Measurements from ENCODE around the gene CRPPA.

CRPPA gene

DNA sequence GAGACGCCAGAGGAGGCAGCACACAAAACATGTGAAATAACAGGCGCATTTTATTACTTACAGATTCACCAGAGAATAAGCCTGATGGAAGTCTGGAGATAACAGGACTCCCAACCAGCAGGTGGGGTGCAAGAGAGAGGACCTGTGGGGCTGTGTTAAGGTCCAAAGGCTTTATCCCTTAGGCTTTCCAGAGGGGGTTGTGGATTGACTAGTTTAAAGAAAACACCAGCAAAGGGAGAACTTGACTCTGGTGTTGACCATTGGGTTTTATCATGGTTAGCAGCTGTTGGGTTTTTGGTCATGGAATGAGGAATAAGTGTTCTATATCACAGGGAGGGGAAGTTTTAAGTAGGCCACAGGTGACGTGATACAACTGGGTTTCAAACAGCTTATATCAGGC is 1.6 kb upstream of the CRPPA start:
- no peak for DNase-seq (ENCODE audit: low read depth in 2 of 2)

DNA sequence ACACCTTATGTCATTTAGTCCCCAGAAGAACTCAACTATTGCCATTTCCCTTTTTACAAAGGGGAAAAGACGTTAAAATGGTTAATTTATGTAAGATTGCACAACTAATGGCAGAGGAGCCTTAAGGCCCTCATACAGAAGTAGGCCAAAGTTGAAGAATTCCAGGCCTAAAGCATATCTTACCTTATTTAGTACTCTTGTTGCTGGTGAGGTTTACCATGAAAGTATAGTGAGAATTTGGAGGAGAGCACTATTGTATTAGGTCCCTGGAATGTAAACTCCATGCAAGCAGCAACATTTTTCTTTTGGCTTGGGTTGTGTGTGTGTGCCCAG is 731 bp upstream of the CRPPA start:
- DNase-seq (ENCODE audit: low read depth in 2 of 2): no peak

DNA sequence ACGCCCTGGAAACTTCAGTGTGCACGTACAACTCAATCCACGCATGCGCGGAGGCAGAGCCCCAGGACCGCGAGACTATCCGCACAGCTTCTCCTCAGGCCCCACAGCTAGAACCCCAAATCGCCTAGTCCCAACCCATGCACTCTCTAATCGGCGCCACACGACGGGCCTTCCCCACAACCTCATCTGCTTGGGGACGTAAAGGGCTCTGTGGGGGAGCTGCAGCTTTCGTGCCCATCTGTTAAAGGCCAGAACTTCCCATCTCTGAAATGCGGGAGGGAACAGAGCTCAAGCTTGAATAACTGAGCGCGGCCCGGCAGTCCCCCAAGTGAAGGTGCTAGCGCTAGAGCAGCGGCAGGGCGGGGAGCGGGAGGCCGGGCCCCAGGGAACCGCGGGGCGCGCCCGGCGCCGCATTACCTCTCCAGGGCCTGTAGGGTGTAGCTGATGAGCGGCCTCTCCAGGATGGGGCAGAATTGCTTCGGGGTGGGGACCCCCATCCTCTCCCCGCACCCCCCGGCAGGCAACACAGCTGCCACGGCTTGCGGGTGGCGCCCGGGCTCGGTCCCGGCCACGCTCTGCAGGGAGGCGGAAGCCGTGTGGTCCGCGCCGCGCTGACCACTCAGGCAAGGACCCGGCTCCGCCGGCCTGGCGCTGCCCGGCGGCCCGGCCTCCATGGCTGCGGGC is 547 bp downstream of the CRPPA start:
- peak; percentile 69 to 74 for DNase-seq (ENCODE audit: low read depth in 2 of 2)

DNA sequence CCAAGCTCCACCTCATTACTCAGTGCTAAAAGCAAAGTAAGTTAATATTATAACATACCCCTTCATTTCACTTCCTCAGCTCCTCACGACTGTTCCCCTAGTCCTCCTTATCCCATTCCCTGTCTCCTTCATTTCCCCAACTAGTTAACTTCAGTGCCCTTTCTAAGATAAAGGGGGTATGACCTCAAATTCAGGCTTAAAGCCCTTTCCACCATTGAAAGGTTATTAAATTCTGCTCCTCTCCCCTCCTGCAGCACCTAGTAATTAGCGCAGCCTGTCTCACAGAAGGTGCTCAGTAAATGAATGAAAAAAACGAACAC is 1.0 kb downstream of the CRPPA start:
- DNase-seq (ENCODE audit: low read depth in 2 of 2): no peak

DNA sequence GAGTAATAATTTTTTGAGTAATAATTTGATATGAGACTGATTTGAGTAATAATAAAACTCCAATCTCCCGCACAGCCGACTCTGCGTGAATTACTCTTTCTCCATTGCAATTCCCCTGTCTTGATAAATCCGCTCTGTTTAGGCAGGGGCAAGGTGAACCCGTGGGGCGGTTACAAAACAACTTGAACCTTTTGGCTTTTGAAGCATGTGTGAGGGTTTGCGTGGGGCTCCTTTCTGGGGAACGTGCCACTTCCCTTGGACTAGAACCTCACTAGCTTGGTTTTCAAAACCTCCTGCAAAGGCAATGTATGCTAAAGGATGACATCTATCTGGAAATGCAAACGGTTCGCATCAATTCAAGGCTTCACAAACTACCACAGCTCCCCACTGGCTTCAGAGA is 1.5 kb downstream of the CRPPA start:
- DNase-seq (ENCODE audit: low read depth in 2 of 2): no peak

DNA sequence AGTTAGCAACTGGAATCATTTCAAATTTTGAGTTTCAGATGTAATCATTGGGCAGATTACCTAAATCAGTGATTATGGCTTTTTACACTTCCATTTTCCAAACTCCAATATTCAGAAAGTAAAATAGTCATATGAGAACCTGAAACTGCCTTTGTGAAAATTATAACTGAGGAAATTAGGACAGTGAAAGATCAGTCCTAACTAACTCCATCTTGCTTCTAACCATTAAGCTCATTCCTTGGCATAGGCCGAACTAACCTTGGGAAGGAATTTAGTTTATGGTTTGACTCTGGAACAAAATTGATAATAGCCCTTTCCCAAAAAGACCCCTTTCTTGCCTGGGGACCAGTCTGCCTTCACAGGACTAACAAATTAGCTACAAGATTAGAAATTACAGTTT is 2.2 kb downstream of the CRPPA start:
- DNase-seq (ENCODE audit: low read depth in 2 of 2): no peak

DNA sequence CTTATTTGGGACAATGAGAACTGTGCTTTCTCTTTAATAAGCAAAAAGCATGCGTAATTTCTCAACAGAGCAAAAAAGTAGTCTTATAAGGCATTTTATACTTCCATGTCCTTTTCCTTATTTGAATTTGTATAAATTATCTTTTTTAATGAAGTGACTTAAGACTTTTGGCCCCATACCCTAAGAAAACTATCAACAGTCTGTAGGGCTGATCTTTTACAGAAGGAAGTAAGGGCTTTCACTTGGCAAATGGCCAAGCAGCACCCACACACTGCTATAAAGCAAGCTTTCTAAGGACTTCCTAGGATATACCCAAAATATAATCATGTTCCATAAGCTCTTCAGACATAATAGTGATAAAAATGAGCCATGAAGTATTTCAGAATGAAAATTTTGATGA is 3.4 kb downstream of the CRPPA start:
- DNase-seq (ENCODE audit: low read depth in 2 of 2): no peak

DNA sequence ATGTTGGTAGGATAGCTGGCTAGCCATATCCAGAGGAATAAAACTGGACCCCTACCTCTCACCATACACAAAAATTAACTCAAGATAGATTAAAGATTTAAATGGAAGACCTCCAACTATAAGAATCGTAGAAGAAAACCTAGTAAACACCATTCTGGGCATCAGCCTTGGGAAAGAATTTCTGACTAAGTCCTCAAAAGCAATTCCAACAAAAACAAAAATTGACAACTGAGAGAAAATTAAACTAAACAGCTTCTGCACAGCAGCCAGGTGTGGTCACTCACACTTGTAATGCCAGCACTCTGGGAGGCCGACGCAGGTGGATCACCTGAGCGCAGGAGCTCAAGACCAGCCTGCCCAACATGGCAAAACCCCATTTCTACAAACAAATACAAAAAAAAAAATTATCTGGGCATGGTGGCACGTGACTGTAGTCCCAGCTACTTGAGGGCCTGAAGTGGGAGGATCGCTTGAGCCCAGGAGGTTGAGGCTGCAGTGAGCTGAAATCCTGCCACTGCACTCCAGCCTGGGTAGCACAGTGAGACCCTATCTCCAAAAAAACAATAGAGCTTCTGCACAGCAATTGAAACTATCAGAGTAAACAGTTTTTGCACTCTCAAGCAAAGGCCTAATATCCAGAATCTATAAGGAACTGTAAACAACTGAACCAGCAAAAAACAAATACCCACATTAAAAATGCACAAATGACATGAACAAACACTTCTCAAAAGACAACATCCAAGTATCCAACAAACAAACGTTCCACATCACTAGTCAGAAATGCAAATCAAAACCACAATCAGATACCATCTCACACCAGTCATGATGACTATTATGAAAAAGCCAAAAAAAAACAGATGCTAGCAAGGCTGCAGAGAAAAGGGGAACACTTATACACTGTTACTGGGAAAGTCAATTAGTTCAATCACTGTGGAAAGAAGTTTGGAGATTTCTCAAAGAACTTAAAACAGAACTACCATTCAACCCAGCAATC is 4.8 kb downstream of the CRPPA start:
- DNase-seq (ENCODE audit: low read depth in 2 of 2): no peak

DNA sequence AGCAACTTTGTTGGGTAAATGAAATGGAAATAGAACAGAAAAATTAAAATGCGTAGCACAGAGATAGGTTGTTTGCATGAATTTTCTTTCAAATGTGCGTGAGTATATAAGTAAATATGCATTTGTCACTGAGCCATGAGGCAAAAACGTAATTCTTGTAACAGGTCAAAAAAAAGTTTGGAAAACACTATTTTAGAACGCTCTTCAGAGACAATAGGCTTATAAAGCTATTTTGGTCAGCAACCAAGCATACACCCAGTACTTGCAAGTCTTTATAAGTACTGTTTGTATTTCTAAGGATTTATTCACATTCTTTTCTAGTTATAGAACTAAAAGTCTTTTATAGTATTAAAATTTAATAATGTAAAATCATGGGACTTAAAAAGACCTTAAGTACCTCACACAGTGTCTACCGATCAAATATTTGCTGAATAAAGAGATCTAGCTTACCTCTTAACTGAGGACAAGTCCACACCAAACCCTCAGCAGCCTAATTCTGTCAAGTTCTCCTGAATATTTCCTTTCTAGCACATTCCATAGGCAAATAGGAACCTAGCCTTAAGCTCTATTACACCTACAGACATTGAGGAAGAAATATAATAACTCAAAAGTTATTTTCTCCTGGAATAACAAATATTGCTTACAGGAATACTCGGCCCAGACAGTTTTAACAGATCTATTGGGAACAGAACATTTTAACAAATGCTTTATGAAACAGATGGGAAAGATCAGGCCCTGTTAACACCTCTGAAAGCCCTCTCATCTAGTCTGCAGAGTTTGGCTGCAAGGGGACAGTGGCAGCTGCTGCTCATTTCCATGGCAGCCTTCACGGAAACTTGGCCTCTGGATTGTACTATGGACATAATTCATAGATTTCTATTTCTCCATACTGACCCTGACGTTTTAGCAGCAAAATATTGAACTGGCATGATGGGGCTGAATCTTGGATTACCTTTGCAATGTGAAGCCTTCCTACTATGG is 8.8 kb downstream of the CRPPA start:
- DNase-seq (ENCODE audit: low read depth in 2 of 2): no peak

DNA sequence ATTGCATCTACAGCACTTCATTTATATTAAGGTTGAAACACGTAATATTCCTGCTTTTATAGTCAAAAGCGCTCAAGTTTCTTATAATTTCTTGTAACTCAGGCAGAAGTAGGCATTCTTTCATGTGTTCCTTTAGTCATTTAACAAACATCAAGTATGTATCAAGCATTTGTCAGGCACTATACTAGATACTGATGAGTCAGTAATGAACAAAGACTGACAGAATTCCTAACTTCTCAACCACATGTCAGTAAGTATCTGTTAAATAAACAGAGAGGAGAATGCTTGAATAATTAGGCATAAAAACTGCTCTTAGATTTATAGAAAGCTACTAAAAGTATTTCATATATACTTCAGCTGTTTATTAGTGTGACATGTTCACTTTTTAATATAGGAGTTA is 9.9 kb downstream of the CRPPA start:
- DNase-seq (ENCODE audit: low read depth in 2 of 2): no peak

DNA sequence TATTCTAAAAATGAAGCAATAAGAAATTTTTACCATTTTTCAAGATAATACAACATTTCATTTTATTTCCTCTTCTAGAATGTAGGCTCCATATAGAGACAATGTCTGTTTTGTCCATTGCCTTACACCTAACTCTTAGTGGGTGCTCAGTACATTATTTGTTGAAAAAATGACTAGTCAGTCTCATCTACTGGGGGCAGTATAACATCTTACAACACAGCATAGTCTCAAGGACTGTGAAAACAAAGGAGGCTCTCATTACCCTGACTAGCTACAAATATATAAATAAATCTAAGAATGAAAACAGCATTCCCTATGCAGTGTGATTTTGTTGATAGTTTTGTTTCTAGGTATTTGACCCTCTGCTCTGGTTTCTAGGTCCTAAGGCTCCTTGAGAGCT is 11.6 kb downstream of the CRPPA start:
- DNase-seq (ENCODE audit: low read depth in 2 of 2): no peak

DNA sequence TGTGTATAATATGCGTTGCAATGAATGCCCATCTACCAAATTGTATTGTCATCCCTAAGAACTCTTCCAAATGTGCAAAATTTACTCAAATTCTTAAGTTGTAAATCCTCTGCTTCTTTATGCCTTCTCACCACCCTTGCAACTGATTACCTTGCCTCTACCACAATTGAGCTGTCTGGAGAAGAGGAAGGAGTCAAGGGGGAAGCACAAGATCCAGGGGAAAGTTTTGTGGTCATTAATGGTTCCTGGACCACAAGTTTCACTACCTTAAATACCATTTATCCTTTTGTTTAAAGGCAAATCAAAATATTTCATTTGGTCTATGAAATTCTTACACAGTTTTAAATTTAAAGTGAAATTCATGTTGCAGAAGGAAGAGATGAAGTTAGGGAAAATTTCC is 16.7 kb downstream of the CRPPA start:
- no peak for DNase-seq (ENCODE audit: low read depth in 2 of 2)

DNA sequence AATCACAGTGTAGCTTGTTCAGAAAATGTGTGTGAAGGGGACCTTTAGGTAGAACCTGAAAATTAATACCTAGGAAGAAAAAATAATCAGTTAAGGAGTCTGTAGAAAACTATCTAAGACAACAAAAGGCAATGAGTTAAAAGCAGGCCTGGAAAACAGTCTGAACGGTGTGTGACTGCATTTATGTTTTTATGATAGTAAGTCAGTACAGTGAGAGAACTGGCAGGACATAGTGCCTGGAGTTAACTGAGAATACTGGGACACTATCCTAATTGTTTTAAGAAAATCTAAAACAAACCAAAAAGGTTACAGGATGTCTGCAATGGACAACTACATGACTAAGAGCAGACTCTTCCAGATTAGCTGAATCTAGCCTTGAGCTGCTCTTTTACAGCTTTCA is 17.9 kb downstream of the CRPPA start:
- DNase-seq (ENCODE audit: low read depth in 2 of 2): no peak

DNA sequence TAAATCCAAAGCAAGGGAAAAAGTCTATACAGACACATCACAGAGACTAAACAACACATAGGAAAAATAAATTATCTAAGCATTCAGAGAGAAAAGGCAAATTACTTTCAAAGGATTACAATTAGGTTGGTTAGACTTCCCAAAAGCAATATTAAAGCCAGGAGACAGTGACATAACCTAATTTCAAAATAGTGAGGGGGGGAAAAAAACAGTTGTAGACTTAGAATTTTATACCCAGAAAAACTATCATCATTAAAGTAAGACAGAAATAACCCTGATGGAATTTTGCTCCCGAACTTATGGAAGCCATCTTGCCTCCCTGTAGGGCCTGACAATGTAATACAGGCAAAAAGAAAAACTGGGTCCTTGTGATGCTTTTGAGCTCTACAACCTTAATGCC is 18.4 kb downstream of the CRPPA start:
- no peak for DNase-seq (ENCODE audit: low read depth in 2 of 2)

DNA sequence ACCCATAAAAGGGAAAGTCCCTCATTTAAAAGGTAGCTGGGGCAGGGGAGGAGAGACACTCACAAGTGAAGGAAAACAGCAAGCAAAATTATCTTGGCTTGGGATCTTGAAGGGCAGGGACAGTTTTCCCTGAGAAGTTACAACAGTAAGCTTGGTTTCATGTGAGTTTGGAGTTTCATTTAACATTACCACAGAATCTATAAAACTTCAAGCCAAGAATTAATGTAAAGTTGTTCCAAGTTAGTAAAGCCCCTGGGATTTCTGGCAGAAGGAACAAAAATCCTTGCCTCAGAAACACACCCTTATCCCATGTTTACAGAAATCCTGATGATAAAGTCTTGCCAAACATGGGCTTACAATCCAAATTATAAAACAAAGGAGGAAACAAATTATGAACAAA is 19.2 kb downstream of the CRPPA start:
- DNase-seq (ENCODE audit: low read depth in 2 of 2): no peak

DNA sequence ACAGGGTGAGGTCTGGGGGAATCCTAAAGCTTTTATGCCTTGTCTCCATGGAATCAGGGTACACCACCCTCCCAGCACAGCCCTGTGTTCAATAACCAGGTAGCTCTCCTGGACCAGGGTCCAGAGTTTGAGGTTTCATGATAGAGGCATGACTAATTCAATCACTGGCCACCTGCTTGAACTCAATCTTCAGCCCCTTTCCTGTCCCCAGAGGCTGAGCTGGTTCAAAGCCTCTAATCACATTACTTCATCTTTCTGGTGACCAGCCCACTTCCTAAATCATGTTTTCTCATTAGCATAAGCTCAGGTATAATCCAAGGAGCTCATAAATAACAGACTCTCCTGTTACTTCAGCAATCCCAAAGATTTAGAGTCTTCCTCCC is 20.5 kb downstream of the CRPPA start:
- DNase-seq (ENCODE audit: low read depth in 2 of 2): no peak

DNA sequence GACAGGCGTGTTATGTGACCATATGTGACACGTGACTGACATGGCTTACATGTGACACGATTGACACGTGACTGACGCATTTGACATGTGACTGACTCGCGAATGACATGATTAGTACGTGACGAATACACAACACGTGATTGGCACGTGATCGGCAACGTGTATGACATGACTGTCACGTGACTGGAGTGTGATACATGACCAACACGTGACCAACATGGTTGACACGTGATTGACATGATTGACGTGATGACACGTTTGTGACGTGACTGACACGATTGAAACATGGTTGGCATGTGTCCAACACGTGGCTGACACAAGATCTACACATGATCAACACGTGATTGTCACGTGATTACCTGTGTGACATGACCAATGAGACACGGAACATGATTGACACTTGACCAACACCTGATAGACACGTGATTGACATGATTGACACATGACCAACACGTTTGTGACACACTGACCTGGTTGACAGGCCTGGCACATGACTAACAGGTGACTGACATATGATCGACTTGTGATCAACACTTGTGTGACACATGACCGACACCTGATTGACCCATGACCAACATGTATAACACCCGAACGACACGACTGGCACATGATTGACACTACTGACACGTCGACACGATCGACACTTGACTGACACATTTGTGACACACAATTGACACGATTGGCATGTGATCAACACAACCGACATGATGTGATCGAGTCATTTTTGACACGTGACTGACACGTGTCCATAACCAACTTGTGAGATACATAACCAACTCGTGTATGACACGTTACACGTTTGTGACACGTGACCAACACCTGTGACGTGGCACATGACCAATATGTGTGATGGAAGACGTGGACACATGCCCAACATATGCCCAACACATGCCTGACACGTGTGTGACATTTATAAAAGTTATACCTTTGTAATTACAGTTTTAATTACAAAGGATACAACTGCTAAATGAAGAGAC is 21.1 kb downstream of the CRPPA start:
- no peak for DNase-seq (ENCODE audit: low read depth in 2 of 2)

DNA sequence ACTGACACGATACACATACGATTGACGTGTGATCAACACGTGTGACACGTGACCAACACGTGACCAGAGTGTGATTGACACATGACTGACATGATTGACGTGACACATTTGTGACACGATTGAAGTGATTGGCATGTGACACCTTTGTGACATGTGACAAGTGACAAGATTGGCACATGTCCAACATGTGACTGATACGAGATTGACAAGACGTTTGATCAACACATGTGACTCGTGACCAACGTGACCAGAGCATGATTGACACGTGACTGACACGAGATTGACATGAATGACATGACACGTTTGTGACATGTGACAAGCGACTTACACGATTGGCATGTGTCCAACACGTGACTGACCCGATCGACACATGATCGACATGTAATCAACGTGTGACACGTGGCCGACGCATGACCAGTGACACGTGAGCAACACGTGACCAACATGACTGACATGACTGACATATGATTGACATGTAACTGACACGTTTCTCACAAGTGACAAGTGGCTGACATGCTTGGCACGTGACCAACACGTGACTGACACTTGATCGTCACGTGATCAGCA is 22.0 kb downstream of the CRPPA start:
- DNase-seq (ENCODE audit: low read depth in 2 of 2): no peak

DNA sequence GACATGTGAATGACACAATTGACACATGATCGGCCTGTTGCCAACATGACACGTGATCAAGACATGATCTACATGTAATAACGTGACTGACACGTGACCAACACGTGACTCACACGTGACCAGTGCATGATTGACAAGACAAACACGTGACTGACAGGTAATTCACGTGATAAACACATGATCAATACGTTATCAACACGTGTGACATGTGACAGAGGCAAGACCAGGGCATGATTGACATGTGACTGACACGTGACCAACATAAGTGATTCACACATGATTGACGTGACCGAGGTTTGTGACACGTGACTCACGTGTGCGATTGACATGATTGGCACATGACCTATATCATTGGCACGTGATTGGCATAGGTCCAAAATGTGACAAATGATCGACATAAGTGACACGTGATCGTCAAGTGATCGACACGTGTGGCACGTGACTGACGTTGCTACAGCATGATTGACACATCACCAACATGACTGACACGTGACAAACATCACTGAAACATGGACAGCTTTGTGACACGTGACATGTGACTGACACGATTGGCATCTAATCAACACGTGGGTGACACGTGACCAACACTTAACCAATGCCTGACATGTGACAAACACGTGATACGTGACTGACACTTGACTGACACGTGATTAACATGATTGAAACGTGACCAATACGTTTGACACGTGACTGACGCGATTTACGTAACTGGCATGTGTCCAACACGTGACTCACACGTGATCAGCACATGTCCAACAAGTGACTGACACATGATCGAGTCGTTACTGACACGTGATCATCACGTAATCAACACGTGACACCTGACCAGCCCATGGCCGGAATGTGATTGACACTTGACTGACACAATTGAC is 23.0 kb downstream of the CRPPA start:
- no peak for DNase-seq (ENCODE audit: low read depth in 2 of 2)

Data from stimulated activated CD8-positive, alpha-beta memory T cell treated with anti-CD3 and anti-CD28 coated beads, Interleukin-2, amount 100 ng/mL, for 1 hour (primary cell).